SK-N-SH (cell line): ENCODE measurements around the gene KPNA5. TPM values are rescaled to one million over a fixed set of nuclear protein-coding genes. Genes with fewer than 3 reads are reported as not detected.
"Not testable (repeated sequence)": the region's sequence is repeated elsewhere in the genome, so short reads cannot be mapped to it uniquely, and the experiment has no call there.

Experiments used
- CTCF ChIA-PET: fragments of 300-600, 350-600 bp; formaldehyde crosslinking; extraction: SDS; loops from one replicate; lab custom pipeline; 2021; lab: Yijun Ruan, JAX
- POLR2A ChIA-PET: fragments of 350-600 bp; sonication (Branson Sonifier 250); formaldehyde crosslinking; extraction: SDS; loops from one replicate; lab custom pipeline; 2020; ENCODE audit warnings: antibody characterized with exemption, inconsistent platforms; lab: Yijun Ruan, JAX
- DNase-seq: peaks from one replicate; pipeline ENCODE4 v3.0.0; 2012
- H2AFZ ChIP-seq: fragments of 200-600 bp; sonication (generic); 2 replicates; pipeline ENCODE4 v1.8.1; 2016; ENCODE audit warnings: antibody characterized with exemption, mild to moderate bottlenecking, low read depth
- H3F3A ChIP-seq: fragments of 200-600 bp; sonication (generic); replicated peaks from 2 replicates; pipeline ENCODE3; 2016; ENCODE audit warnings: antibody characterized with exemption, mild to moderate bottlenecking; ENCODE audit not compliant: insufficient read depth
- H3K27ac ChIP-seq, 2 experiments: fragments of 200-500 bp in 1 of 2; fragments of 200-600 bp in 1 of 2; sonication (Bioruptor generic) in 1 of 2; sonication (generic), shearing (Covaris generic) in 1 of 2; 2 replicates each; pipeline versions ENCODE4 v1.5.1 to v1.6.1; 2014 to 2016; ENCODE audit warnings: low read depth in 2 of 2, inconsistent platforms in 1 of 2, low read length in 1 of 2, mild to moderate bottlenecking in 1 of 2, mixed read lengths in 1 of 2
- H3K27me3 ChIP-seq: fragments of 200-600 bp; sonication (generic), shearing (Covaris generic); 2 replicates; pipeline ENCODE4 v1.6.1; 2016; ENCODE audit warnings: mixed run types; ENCODE audit not compliant: insufficient read depth
- H3K36me3 ChIP-seq, 2 experiments: fragments of 200-500 bp in 1 of 2; fragments of 200-600 bp in 1 of 2; sonication (Bioruptor generic) in 1 of 2; sonication (generic) in 1 of 2; replicated peaks in 1 of 2; 2 replicates each; pipeline versions ENCODE3 to v1.5.1; 2014 to 2016; ENCODE audit warnings: low read length in 1 of 2, mild to moderate bottlenecking in 1 of 2; ENCODE audit not compliant: insufficient read depth in 2 of 2, control insufficient read depth in 1 of 2
- H3K4me1 ChIP-seq, 2 experiments: fragments of 200-500 bp in 1 of 2; fragments of 200-600 bp in 1 of 2; sonication (Bioruptor generic) in 1 of 2; sonication (generic), shearing (Covaris generic) in 1 of 2; 2 replicates each; pipeline versions ENCODE4 v1.5.1 to v1.6.1; 2014 to 2016; ENCODE audit warnings: low read depth in 1 of 2, low read length in 1 of 2, mixed run types in 1 of 2; ENCODE audit not compliant: insufficient read depth in 2 of 2, control insufficient read depth in 1 of 2
- H3K4me2 ChIP-seq: fragments of 200-600 bp; sonication (generic), shearing (Covaris generic); 2 replicates; pipeline ENCODE4 v1.6.1; 2017; ENCODE audit warnings: mixed run types
- H3K4me3 ChIP-seq, 2 experiments: fragments of 200-500 bp in 1 of 2; fragments of 200-600 bp in 1 of 2; sonication (Bioruptor generic) in 1 of 2; sonication (generic), shearing (Covaris generic) in 1 of 2; 2 replicates each; pipeline versions ENCODE4 v1.5.1 to v1.8.1; 2014 to 2016; ENCODE audit warnings: low read depth in 2 of 2, inconsistent platforms in 1 of 2, low read length in 1 of 2, mild to moderate bottlenecking in 1 of 2, mixed read lengths in 1 of 2, moderate library complexity in 1 of 2
- H3K79me2 ChIP-seq: fragments of 200-600 bp; sonication (generic); 2 replicates; pipeline ENCODE4 v1.8.1; 2017; ENCODE audit warnings: mild to moderate bottlenecking; ENCODE audit not compliant: insufficient read depth
- H3K9ac ChIP-seq: fragments of 200-600 bp; sonication (generic); 2 replicates; pipeline ENCODE4 v1.6.1; 2017; ENCODE audit warnings: mixed run types
- H3K9me2 ChIP-seq: fragments of 200-600 bp; sonication (generic); 2 replicates; pipeline ENCODE4 v1.6.1; 2017; ENCODE audit warnings: mixed run types
- H3K9me3 ChIP-seq: fragments of 200-600 bp; sonication (generic); 2 replicates; pipeline ENCODE4 v1.6.1; 2017; ENCODE audit warnings: mixed run types, mild to moderate bottlenecking, moderate library complexity
- H4K20me1 ChIP-seq: fragments of 200-600 bp; sonication (generic); 2 replicates; pipeline ENCODE4 v1.6.1; 2017; ENCODE audit warnings: mild to moderate bottlenecking, mixed run types; ENCODE audit not compliant: insufficient read depth
- EP300 ChIP-seq, 2 experiments: IDR thresholded peaks; 2 replicates each; pipeline versions ENCODE4 v1.4.0 to v1.6.1; 2012; ENCODE audit warnings: borderline replicate concordance in 1 of 2, low read depth in 1 of 2, low read length in 1 of 2
- EZH2phosphoT487 ChIP-seq: fragments of 200-600 bp; sonication (generic); IDR thresholded peaks from 2 replicates; pipeline ENCODE4 v1.6.1; 2017; ENCODE audit warnings: low read depth, mixed run types, mild to moderate bottlenecking, antibody characterized with exemption, moderate library complexity, borderline replicate concordance
- FOSL2 ChIP-seq: IDR thresholded peaks from 2 replicates; pipeline ENCODE4 v1.4.0; 2012; ENCODE audit warnings: low read depth, mild to moderate bottlenecking, moderate library complexity, borderline replicate concordance
- FOXJ3 ChIP-seq: sonication (generic); formaldehyde crosslinking; IDR thresholded peaks from 2 replicates; pipeline ENCODE4 v1.5.1; 2020; ENCODE audit warnings: mild to moderate bottlenecking, missing genetic modification reagents
- GABPA ChIP-seq: IDR thresholded peaks from 2 replicates; pipeline ENCODE4 v1.4.0; 2012; ENCODE audit warnings: low read depth, mild to moderate bottlenecking
- GATA2 ChIP-seq: sonication (generic); formaldehyde crosslinking; IDR thresholded peaks from 2 replicates; pipeline ENCODE4 v1.5.0; 2020; ENCODE audit warnings: mild to moderate bottlenecking, missing genetic modification reagents
- JUND ChIP-seq: IDR thresholded peaks from 2 replicates; pipeline ENCODE4 v1.4.0; 2012
- MEF2A ChIP-seq: IDR thresholded peaks from 2 replicates; pipeline ENCODE4 v1.4.0; 2012; ENCODE audit warnings: low read depth, borderline replicate concordance
- MXI1 ChIP-seq: IDR thresholded peaks from 2 replicates; pipeline ENCODE4 v1.6.1; 2012; ENCODE audit warnings: mild to moderate bottlenecking, low read depth, low read length, improper control_type of control experiment
- NRF1 ChIP-seq: IDR thresholded peaks from 2 replicates; pipeline ENCODE4 v1.6.1; 2012; ENCODE audit warnings: low read depth, mild to moderate bottlenecking, low read length
- POLR2AphosphoS5 ChIP-seq: IDR thresholded peaks from 2 replicates; pipeline ENCODE4 v1.6.1; 2012; ENCODE audit warnings: low read depth, low read length
- TAF1 ChIP-seq: IDR thresholded peaks from 2 replicates; pipeline ENCODE4 v1.6.1; 2012; ENCODE audit warnings: low read depth, mild to moderate bottlenecking, low read length, moderate library complexity, borderline replicate concordance
- YY1 ChIP-seq: IDR thresholded peaks from 2 replicates; pipeline ENCODE4 v1.4.0; 2012; ENCODE audit warnings: low read depth, mild to moderate bottlenecking
- WGBS: methylation state at CpG from one replicate; pipeline ENCODE4 v1.1.6; 2017; ENCODE audit warnings: low lambda C conversion rate; 5-methylcytosine and 5-hydroxymethylcytosine counted together
- polyA plus RNA-seq, 3 experiments: library from polyadenylated mRNA; depleted of rRNA; stranded (reverse); fragments of >200 nt; gene quantifications; 2 replicates each; pipeline ENCODE4 v1.2.3, GENCODE V29; 2012
- TF ChIP-seq, protein P1 (sequence below): fragments of 150-350 bp; IDR thresholded peaks from 2 replicates; pipeline ENCODE4 v1.6.1; 2017; ENCODE audit warnings: antibody characterized with exemption, low read length, low read depth, borderline replicate concordance

Gene KPNA5
- polyA plus RNA-seq, 1 of the 3 experiments (the other 2 are of a cell fraction), result 1.9 TPM

GRCh38 chr6:116737004-116737403, 56.0 kb downstream of the KPNA5 start:
- Histone ChIP-seq H3K9ac (no peak overlapping the region), H3K27ac (no peak overlapping the region), H3K9me3 (no peaks in the 10 kb centered on the region; the same call in 1 of the 2 replicates), H3K4me3 (no peak overlapping the region), H3K36me3 (peaks cover 20 to 24% of the 10 kb centered on the region in 2 experiments), H2AFZ (no peak overlapping the region), H3K9me2 (no peaks in the 10 kb centered on the region; the same call in 1 of the 2 replicates), H3F3A (no peaks in the 10 kb centered on the region), H3K27me3 (no peaks in the 10 kb centered on the region), H3K4me1 (no peaks in the 10 kb centered on the region), H3K79me2 (no peaks in the 10 kb centered on the region), H3K4me2 (no peak overlapping the region), H4K20me1 (no peaks in the 10 kb centered on the region)
- 97% methylated on average over 3 of the region's 3 CpGs for WGBS
- DNase-seq, result no peak
- no peak for TF ChIP-seq EZH2phosphoT487
- no peak for TF ChIP-seq TAF1
- no peak for TF ChIP-seq NRF1
- TF ChIP-seq YY1, result no peak
- no peak for TF ChIP-seq MXI1
- no peak for TF ChIP-seq FOSL2
- TF ChIP-seq GABPA, result no peak
- TF ChIP-seq MEF2A, result no peak
- TF ChIP-seq, protein P1, sequence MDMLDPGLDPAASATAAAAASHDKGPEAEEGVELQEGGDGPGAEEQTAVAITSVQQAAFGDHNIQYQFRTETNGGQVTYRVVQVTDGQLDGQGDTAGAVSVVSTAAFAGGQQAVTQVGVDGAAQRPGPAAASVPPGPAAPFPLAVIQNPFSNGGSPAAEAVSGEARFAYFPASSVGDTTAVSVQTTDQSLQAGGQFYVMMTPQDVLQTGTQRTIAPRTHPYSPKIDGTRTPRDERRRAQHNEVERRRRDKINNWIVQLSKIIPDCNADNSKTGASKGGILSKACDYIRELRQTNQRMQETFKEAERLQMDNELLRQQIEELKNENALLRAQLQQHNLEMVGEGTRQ, result no peak
- no peak for TF ChIP-seq POLR2AphosphoS5
- no peak for TF ChIP-seq EP300 (IDR thresholded peaks at IDR 0.05; ENCODE audit: borderline replicate concordance in 1 of 2, low read depth in 1 of 2, low read length in 1 of 2)
- POLR2A ChIA-PET, result no interaction called here
- CTCF ChIA-PET, result no interaction called here

- H3K4me2 ChIP-seq, H3K27me3 ChIP-seq, H3K9me2 ChIP-seq, H3K9ac ChIP-seq, CTCF ChIA-PET, H3K79me2 ChIP-seq, POLR2A ChIA-PET, DNase-seq, H3K4me3 ChIP-seq, H4K20me1 ChIP-seq, H3F3A ChIP-seq, H3K9me3 ChIP-seq, H2AFZ ChIP-seq, H3K27ac ChIP-seq, H3K4me1 ChIP-seq: not testable (repeated sequence)
- 75% methylated on average over 3 of the region's 3 CpGs for WGBS
- H3K36me3 ChIP-seq, result peaks cover 6 to 12% of the 10 kb centered on the region in 2 experiments
These were observed 59.5 kb downstream of the KPNA5 start for GRCh38 chr6:116740486-116740885.

- Histone ChIP-seq H3K4me2 (no peak overlapping the region), H3K27me3 (no peaks in the 10 kb centered on the region), H3K9ac (no peak overlapping the region), H3K4me1 (no peaks in the 10 kb centered on the region), H4K20me1 (no peaks in the 10 kb centered on the region), H3K9me3 (no peaks in the 10 kb centered on the region), H3K79me2 (no peaks in the 10 kb centered on the region), H3F3A (no peaks in the 10 kb centered on the region), H3K27ac (no peak overlapping the region), H3K9me2 (no peaks in the 10 kb centered on the region), H3K4me3 (no peak overlapping the region), H2AFZ (no peak overlapping the region), H3K36me3 (peaks cover 0 to 6% of the 10 kb centered on the region in 2 experiments)
- TF ChIP-seq GABPA, result no peak
- no peak for TF ChIP-seq MXI1
- TF ChIP-seq GATA2, result no peak
- TF ChIP-seq FOXJ3, result no peak
- TF ChIP-seq JUND, result no peak
- no peak for TF ChIP-seq NRF1
- TF ChIP-seq POLR2AphosphoS5, result no peak
- 89% methylated on average over 1 of the region's 1 CpG for WGBS
- ChIA-PET POLR2A (no interaction called here), CTCF (no interaction called here)
- DNase-seq, result no peak
These were observed 60.6 kb downstream of the KPNA5 start for GRCh38 chr6:116741571-116741970.
